ENCODE measurements around the gene AATK. TPM values are rescaled to one million over a fixed set of nuclear protein-coding genes. Genes with fewer than 3 reads are reported as not detected.

Gene AATK
- total RNA-seq, 1 experiment from 2014 or later: 0.46 TPM

DNA sequence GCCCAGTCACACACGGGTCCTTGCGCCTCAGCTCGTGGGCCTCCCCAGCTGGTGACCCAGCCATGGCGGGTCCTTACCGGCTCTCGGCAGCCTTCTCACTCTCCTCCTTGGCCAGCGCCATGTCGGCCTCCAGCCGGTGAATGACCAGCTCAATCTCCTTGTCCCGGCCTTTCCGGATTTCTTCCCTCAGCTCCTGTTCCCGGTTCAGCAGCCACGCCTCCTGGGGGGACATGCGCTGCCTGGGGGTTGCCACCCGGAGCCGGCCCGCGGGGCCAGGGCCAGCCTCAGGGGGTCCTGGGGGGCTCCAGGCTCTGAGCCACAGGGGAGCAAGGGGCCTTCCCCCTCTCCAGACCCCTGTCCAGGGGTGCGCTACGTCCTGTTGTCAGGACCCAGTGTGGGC, 25.1 kb upstream of the AATK start:
- H3K9me2 ChIP-seq (ENCODE audit: insufficient read depth): no peaks in the 10 kb centered on the region
- no peak overlapping the region for H3K27ac ChIP-seq
- no peaks in the 10 kb centered on the region for H4K20me1 ChIP-seq (ENCODE audit: insufficient read depth)
- no TSS peak for BruUV-seq (replicated peaks)
- no peaks in the 10 kb centered on the region for H3K9me3 ChIP-seq (ENCODE audit: insufficient read depth, low read depth)
- no peaks in the 10 kb centered on the region for H3K79me2 ChIP-seq (ENCODE audit: low read depth)
- no peaks in the 10 kb centered on the region for H3K36me3 ChIP-seq (ENCODE audit: low read depth)
- H3F3A ChIP-seq (ENCODE audit: insufficient read depth, low read depth): no peaks in the 10 kb centered on the region
- no peak overlapping the region for H3K4me2 ChIP-seq
- ChIA-PET POLR2A (ENCODE audit: unreplicated experiment) (no interaction called here), CTCF (interaction anchor here (0.6 kb wide), 1 partner anchor 184 kb away, joined by 3 read pairs; no protein-coding TSS in a partner anchor)
- H3K4me3 ChIP-seq: no peak overlapping the region
- H3K4me1 ChIP-seq (replicated peaks; ENCODE audit: insufficient read depth): peaks cover 7% of the 10 kb centered on the region; the same call in 1 of the 2 replicates
- DNase-seq: no peak
- no peak overlapping the region for H2AFZ ChIP-seq
- TF ChIP-seq, protein P1, sequence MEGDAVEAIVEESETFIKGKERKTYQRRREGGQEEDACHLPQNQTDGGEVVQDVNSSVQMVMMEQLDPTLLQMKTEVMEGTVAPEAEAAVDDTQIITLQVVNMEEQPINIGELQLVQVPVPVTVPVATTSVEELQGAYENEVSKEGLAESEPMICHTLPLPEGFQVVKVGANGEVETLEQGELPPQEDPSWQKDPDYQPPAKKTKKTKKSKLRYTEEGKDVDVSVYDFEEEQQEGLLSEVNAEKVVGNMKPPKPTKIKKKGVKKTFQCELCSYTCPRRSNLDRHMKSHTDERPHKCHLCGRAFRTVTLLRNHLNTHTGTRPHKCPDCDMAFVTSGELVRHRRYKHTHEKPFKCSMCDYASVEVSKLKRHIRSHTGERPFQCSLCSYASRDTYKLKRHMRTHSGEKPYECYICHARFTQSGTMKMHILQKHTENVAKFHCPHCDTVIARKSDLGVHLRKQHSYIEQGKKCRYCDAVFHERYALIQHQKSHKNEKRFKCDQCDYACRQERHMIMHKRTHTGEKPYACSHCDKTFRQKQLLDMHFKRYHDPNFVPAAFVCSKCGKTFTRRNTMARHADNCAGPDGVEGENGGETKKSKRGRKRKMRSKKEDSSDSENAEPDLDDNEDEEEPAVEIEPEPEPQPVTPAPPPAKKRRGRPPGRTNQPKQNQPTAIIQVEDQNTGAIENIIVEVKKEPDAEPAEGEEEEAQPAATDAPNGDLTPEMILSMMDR (conservative IDR thresholded peaks at IDR 0.05): no peak
- no peak for TF ChIP-seq EZH2 (IDR thresholded peaks at IDR 0.05; ENCODE audit: low read depth)
- intact Hi-C loops (cut with micrococcal nuclease; ENCODE audit: unreplicated experiment): no loop called here
- H3K27me3 ChIP-seq (ENCODE audit: insufficient read depth, low read depth): no peaks in the 10 kb centered on the region

DNA sequence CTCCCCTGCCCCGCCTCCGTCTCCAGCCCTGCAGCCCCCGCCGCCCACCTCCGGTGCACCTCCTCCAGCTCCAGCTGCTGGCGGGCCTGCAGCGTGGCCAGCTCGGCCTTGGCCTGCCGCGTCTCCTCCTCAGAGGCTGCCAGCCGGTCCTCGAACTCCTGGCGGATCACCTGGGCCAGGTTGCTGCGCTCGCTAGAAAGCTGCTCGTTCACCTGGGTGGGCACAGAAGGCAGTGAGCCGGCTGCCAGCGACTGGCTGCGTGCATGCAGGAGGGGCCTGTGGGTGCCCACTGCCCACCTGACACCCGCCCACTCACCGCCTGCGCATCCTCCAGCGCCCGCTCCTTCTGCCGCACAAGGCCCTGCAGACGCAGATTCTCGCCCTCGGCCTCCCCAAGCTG, 24.6 kb upstream of the AATK start:
- no peaks in the 10 kb centered on the region for H3F3A ChIP-seq (ENCODE audit: insufficient read depth, low read depth)
- CTCF ChIA-PET: interaction anchor here (0.6 kb wide), 1 partner anchor 184 kb away, joined by 3 read pairs; no protein-coding TSS in a partner anchor

DNA sequence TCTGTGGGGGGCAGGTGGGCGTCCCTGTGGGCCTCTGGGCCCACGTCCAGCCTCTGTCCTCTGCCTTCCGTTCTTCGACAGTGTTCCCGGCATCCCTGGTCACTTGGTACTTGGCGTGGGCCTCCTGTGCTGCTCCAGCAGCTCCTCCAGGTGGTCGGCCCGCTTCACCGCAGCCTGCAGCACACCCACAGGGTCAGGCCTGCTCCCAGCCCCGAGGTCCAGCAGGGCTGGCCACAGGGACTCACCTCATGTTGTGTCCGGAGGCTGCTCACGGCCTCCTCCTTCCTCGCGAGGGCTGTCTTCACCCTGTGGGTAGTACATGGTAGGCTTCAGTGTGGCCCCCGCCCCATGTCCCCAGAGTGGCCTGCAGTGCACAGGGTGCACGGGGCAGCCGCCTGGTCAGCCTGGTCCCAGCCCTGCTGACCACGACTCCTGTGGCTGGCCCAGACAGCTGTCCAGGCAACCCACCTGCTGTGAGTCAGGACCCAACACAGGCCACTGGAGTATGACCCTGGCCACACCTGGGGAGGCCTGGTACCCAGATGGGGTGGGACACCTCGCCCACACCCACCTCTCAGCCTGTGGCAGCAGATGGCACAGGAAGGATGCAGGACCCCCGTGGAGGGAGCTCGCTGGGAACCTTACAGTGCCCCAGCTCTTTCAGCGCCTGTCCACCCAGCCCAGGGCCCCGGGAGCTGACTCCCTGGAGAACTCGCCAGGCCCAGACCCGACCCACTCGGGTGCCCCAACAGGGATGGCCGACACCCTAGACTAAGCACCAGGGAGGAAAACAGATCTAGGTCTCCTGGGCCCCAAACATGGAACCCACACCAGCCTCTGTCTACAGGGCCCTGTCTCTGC, 23.9 kb upstream of the AATK start:
- ChIA-PET POLR2A (ENCODE audit: unreplicated experiment) (no interaction called here), CTCF (no interaction called here)
- no peaks in the 10 kb centered on the region for H4K20me1 ChIP-seq (ENCODE audit: insufficient read depth)
- no peaks in the 10 kb centered on the region for H3K9me3 ChIP-seq (ENCODE audit: insufficient read depth, low read depth)
- TF ChIP-seq, protein P1 (conservative IDR thresholded peaks at IDR 0.05): peak; percentile 26; the same call in 1 of the 2 replicates
- TF ChIP-seq EZH2 (IDR thresholded peaks at IDR 0.05; ENCODE audit: low read depth): no peak
- H3K4me3 ChIP-seq: no peak overlapping the region
- no TSS peak for BruUV-seq (replicated peaks)
- H3K4me1 ChIP-seq (replicated peaks; ENCODE audit: insufficient read depth): peaks cover 7% of the 10 kb centered on the region; the same call in 1 of the 2 replicates
- H3K79me2 ChIP-seq (ENCODE audit: low read depth): no peaks in the 10 kb centered on the region
- no peaks in the 10 kb centered on the region for H3K27me3 ChIP-seq (ENCODE audit: insufficient read depth, low read depth)
- no peaks in the 10 kb centered on the region for H3K9me2 ChIP-seq (ENCODE audit: insufficient read depth)
- intact Hi-C loops (cut with micrococcal nuclease; ENCODE audit: unreplicated experiment): no loop called here
- H3K4me2 ChIP-seq: no peak overlapping the region
- no peak overlapping the region for H2AFZ ChIP-seq
- DNase-seq: no peak
- no peaks in the 10 kb centered on the region for H3K36me3 ChIP-seq (ENCODE audit: low read depth)
- no peak overlapping the region for H3K27ac ChIP-seq
- H3F3A ChIP-seq (ENCODE audit: insufficient read depth, low read depth): no peaks in the 10 kb centered on the region

More for the DNA sequence above, 24.6 kb upstream of the AATK start:
- Histone ChIP-seq H2AFZ (no peak overlapping the region), H3K9me2 (ENCODE audit: insufficient read depth) (no peaks in the 10 kb centered on the region), H3K79me2 (ENCODE audit: low read depth) (no peaks in the 10 kb centered on the region), H3K4me3 (no peak overlapping the region), H3K27me3 (ENCODE audit: insufficient read depth, low read depth) (no peaks in the 10 kb centered on the region), H3K27ac (no peak overlapping the region), H3K9me3 (ENCODE audit: insufficient read depth, low read depth) (no peaks in the 10 kb centered on the region), H3K4me2 (no peak overlapping the region), H3K36me3 (ENCODE audit: low read depth) (no peaks in the 10 kb centered on the region), H4K20me1 (ENCODE audit: insufficient read depth) (no peaks in the 10 kb centered on the region), H3K4me1 (replicated peaks; ENCODE audit: insufficient read depth) (peaks cover 7% of the 10 kb centered on the region; the same call in 1 of the 2 replicates)
- no peak for DNase-seq
- BruUV-seq (replicated peaks): no TSS peak
- intact Hi-C loops (cut with micrococcal nuclease; ENCODE audit: unreplicated experiment): no loop called here
- POLR2A ChIA-PET (ENCODE audit: unreplicated experiment): no interaction called here
- TF ChIP-seq EZH2 (IDR thresholded peaks at IDR 0.05; ENCODE audit: low read depth): no peak
- TF ChIP-seq, protein P1 (conservative IDR thresholded peaks at IDR 0.05): no peak
